Thoracic aorta (tissue), 2 donors: ENCODE data around the gene STUM. TPM values are rescaled to one million over a fixed set of nuclear protein-coding genes. Genes with fewer than 3 reads are reported as not detected.

Experiments used
- ATAC-seq: fragments of 150-250 bp; one replicate; pipeline ENCODE4 v1.8.0; 2017; ENCODE audit warnings: low read depth; ENCODE audit not compliant: insufficient number of reproducible peaks, low FRiP score
- DNase-seq: peaks from one replicate; pipeline ENCODE4 v3.0.0-alpha.2; 2020; ENCODE audit warnings: low spot score
- H3K27ac ChIP-seq, 2 donors: fragments of 200-600 bp; sonication (generic); 1 replicate in 1 of 2; 2 replicates in 1 of 2; pipeline ENCODE4 v1.5.1; 2016; ENCODE audit warnings: mild to moderate bottlenecking in 2 of 2, moderate library complexity in 2 of 2
- H3K27me3 ChIP-seq: fragments of 200-600 bp; sonication (generic); replicated peaks from 2 replicates; pipeline ENCODE4 v1.6.0; 2016; ENCODE audit warnings: mild to moderate bottlenecking; ENCODE audit not compliant: insufficient read depth
- H3K36me3 ChIP-seq: fragments of 200-600 bp; sonication (generic); one replicate; pipeline ENCODE4 v1.5.1; 2016
- H3K4me1 ChIP-seq, 2 donors: fragments of 200-600 bp; sonication (generic); 1 replicate in 1 of 2; 2 replicates in 1 of 2; pipeline versions ENCODE4 v1.5.1 to v1.6.0; 2016; ENCODE audit warnings: low read depth in 2 of 2, mild to moderate bottlenecking in 1 of 2; ENCODE audit not compliant: control insufficient read depth in 1 of 2
- H3K4me3 ChIP-seq: fragments of 200-600 bp; sonication (generic); 2 replicates; pipeline ENCODE4 v1.5.1; 2016; ENCODE audit warnings: mild to moderate bottlenecking
- H3K9me3 ChIP-seq: fragments of 200-600 bp; sonication (generic); 2 replicates; pipeline ENCODE4 v1.5.1; 2016
- CTCF ChIP-seq: fragments of 200-600 bp; sonication (generic); IDR thresholded peaks from one replicate; pipeline ENCODE4 v1.5.1; 2019; ENCODE audit warnings: antibody characterized with exemption
- total RNA-seq, 2 donors: library from RNA; depleted of rRNA; stranded (reverse); fragments of >200 nt; gene quantifications; one replicate each; pipeline versions ENCODE4 v1.1.0 to v1.2.3, GENCODE V29; 2016

STUM gene
- total RNA-seq, 2 donors from 2014 or later, result 0.41 to 1.6 TPM

- DNase-seq, result no peak
- no peak for TF ChIP-seq CTCF
- peaks cover 3 to 14% of the 10 kb centered on the region in 2 donors for H3K4me1 ChIP-seq
- H3K4me3 ChIP-seq, result no peak overlapping the region
- ATAC-seq, result no peak
- H3K27me3 ChIP-seq, result no peaks in the 10 kb centered on the region
- no peaks in the 10 kb centered on the region for H3K36me3 ChIP-seq
- H3K27ac ChIP-seq, result no peak overlapping the region
- H3K9me3 ChIP-seq, result no peaks in the 10 kb centered on the region
Observed at GRCh38 chr1:226560243-226560642, 11.7 kb downstream of the STUM start.

GRCh38 chr1:226562989-226563388 lies 14.4 kb downstream of the STUM start:
- DNase-seq, result no peak
- Histone ChIP-seq H3K36me3 (no peaks in the 10 kb centered on the region), H3K4me1 (peaks cover 6 to 19% of the 10 kb centered on the region in 2 donors), H3K9me3 (no peaks in the 10 kb centered on the region), H3K4me3 (no peak overlapping the region), H3K27me3 (no peaks in the 10 kb centered on the region), H3K27ac (peak overlapping the region in 1 of 2 donors; percentile 13)
- ATAC-seq, result no peak
- no peak for TF ChIP-seq CTCF

GRCh38 chr1:226563666-226564065 lies 15.1 kb downstream of the STUM start:
- DNase-seq (no peak), ATAC-seq (no peak)
- Histone ChIP-seq H3K27ac (peak overlapping the region in 1 of 2 donors; percentile 13), H3K9me3 (no peaks in the 10 kb centered on the region), H3K36me3 (no peaks in the 10 kb centered on the region), H3K27me3 (no peaks in the 10 kb centered on the region), H3K4me1 (peaks cover 13 to 25% of the 10 kb centered on the region in 2 donors), H3K4me3 (no peak overlapping the region)
- TF ChIP-seq CTCF, result no peak

- DNase-seq, result no peak
- Histone ChIP-seq H3K4me3 (no peak overlapping the region), H3K36me3 (no peaks in the 10 kb centered on the region), H3K27me3 (no peaks in the 10 kb centered on the region), H3K27ac (no peak overlapping the region), H3K9me3 (no peaks in the 10 kb centered on the region), H3K4me1 (peaks cover 15 to 27% of the 10 kb centered on the region in 2 donors)
- no peak for TF ChIP-seq CTCF
- no peak for ATAC-seq
Observed at GRCh38 chr1:226565476-226565875, 16.9 kb downstream of the STUM start.

GRCh38 chr1:226566234-226566633 lies 17.7 kb downstream of the STUM start:
- TF ChIP-seq CTCF, result no peak
- H3K4me1 ChIP-seq, result peaks cover 15 to 27% of the 10 kb centered on the region in 2 donors

More at GRCh38 chr1:226566234-226566633, 17.7 kb downstream of the STUM start:
- H3K27me3 ChIP-seq, result no peaks in the 10 kb centered on the region
- no peak for ATAC-seq
- no peak overlapping the region for H3K27ac ChIP-seq
- H3K9me3 ChIP-seq, result no peaks in the 10 kb centered on the region
- H3K36me3 ChIP-seq, result no peaks in the 10 kb centered on the region
- no peak for DNase-seq
- no peak overlapping the region for H3K4me3 ChIP-seq
